Adrenal gland (tissue), 12 donors: ENCODE measurements around the gene GLA. TPM values are rescaled to one million over a fixed set of nuclear protein-coding genes. Genes with fewer than 3 reads are reported as not detected.

Experiments
- DNase-seq, 7 donors: peaks; one replicate each; pipeline ENCODE4 v3.0.0-alpha.2; 2019 to 2020
- H3K27ac ChIP-seq, 5 donors: fragments of 200-600 bp; sonication (generic) in 4 of 5; 1 replicate in 3 of 5; 2 replicates in 2 of 5; pipeline versions ENCODE4 v1.5.1 to v1.8.0; 2016 to 2020; ENCODE audit warnings: mild to moderate bottlenecking in 1 of 5
- H3K27me3 ChIP-seq: fragments of 200-600 bp; 2 replicates; pipeline ENCODE4 v1.8.0; 2021
- H3K36me3 ChIP-seq, 2 donors: fragments of 200-600 bp; replicated peaks in 1 of 2; 1 replicate in 1 of 2; 2 replicates in 1 of 2; pipeline versions ENCODE4 v1.5.1 to v1.8.0; 2018 to 2022
- H3K4me1 ChIP-seq, 2 donors: fragments of 200-600 bp; replicated peaks in 1 of 2; 1 replicate in 1 of 2; 2 replicates in 1 of 2; pipeline versions ENCODE4 v1.5.1 to v1.8.0; 2018 to 2021
- H3K4me3 ChIP-seq, 4 donors: fragments of 200-600 bp; sonication (generic) in 3 of 4; one replicate each; pipeline ENCODE4 v1.5.1; 2016 to 2018
- H3K9me3 ChIP-seq, 3 donors: fragments of 200-600 bp; sonication (generic) in 1 of 3; replicated peaks in 1 of 3; 1 replicate in 2 of 3; 2 replicates in 1 of 3; pipeline versions ENCODE4 v1.5.1 to v1.8.0; 2016 to 2021
- CTCF ChIP-seq, 6 experiments: fragments of 450-650 bp in 4 of 6; fragments of 200-600 bp in 2 of 6; sonication (generic) in 1 of 6; IDR thresholded peaks; 1 replicate in 5 of 6; 2 replicates in 1 of 6; pipeline versions ENCODE4 v1.5.1 to v1.8.0; 2016 to 2021; ENCODE audit warnings: antibody characterized with exemption in 6 of 6, mild to moderate bottlenecking in 2 of 6, moderate library complexity in 1 of 6
- POLR2A ChIP-seq, 2 donors: fragments of 450-650 bp; IDR thresholded peaks; one replicate each; pipeline ENCODE4 v1.6.1; 2017; ENCODE audit warnings: antibody characterized with exemption in 2 of 2, mild to moderate bottlenecking in 2 of 2, moderate library complexity in 1 of 2
- WGBS, 4 donors: extraction: QIAGEN DNeasy Blood & Tissue Kit in 2 of 4; methylation state at CpG; one replicate each; pipeline versions ENCODE4 v1.1.5 to v1.1.7; 2013 to 2017; 5-methylcytosine and 5-hydroxymethylcytosine counted together
- intact Hi-C, 2 donors: fragments of 100-400 bp; cut with DNase I; formaldehyde crosslinking; loops; one replicate each; pipeline versions ENCODE4 v1.14.1 to v1.15.0; 2022 to 2023
- polyA plus RNA-seq, 3 donors: library from polyadenylated mRNA; stranded (reverse); fragments of 200-250 nt in 2 of 3; fragments of 350-450 nt in 1 of 3; fragmentation: Illumina TruSeq in 1 of 3; extraction: RNeasy Lipid Tissue Mini Kit (QIAGEN cat#74804) in 1 of 3; gene quantifications; one replicate each; pipeline ENCODE4 v1.2.3, GENCODE V29; 2013 to 2014
- total RNA-seq, 9 donors: library from RNA; depleted of rRNA in 4 of 9; stranded (reverse); fragments of >200 nt in 4 of 9; fragments of 120-200 nt in 1 of 9; fragmentation: NEBNext Ultra II Directional in 1 of 9; extraction: Animal tissue kit (Norgen Biotek cat#: 25700) in 1 of 9; gene quantifications; one replicate each; pipeline versions ENCODE4 v1.1.0 to v1.2.4, GENCODE V29; 2013 to 2023
- donor health status: healthy with polysubstance abuse.
- donor health status: Bipolar disorder and iron deficiency.
- donor health status: DM: yes; HTN: yes; CAD: no.
- donor health status: DM: no; HTN: no; CAD: no.
- donor health status: DM: no; HTN: no; CAD: no.
- donor health status: DM: yes; HTN: yes; CAD: no.

GLA gene
- total and polyA plus RNA-seq, 12 donors, result 18.5 to 123 (median 47.8) TPM

DNA sequence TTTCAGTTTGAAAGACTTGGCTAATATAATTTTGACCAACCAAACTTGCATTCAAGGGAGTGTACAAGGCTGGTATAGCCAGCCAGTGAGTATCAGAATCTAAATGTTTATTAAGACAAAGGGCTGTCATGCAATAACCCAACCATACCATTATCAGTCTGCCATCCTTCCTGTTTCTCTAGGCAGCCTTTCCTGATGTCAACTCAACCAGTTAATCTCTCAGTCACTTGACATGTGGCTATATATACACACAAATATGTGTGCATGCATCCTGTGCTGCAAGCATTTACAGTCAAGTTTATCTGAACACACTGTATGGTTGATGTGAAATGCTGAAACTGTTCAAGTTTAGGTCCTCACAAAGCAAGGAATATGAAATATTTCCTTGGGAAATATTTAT lies 38.9 kb downstream of the GLA start:
- TF ChIP-seq POLR2A (IDR thresholded peaks at IDR 0.05), result no peak
- no peak for TF ChIP-seq CTCF (IDR thresholded peaks at IDR 0.05)
- DNase-seq, result no peak
- Histone ChIP-seq H3K4me1 (no peaks in the 10 kb centered on the region), H3K36me3 (no peaks in the 10 kb centered on the region), H3K27me3 (peaks cover 27% of the 10 kb centered on the region), H3K9me3 (no peaks in the 10 kb centered on the region), H3K27ac (no peak overlapping the region), H3K4me3 (no peak overlapping the region)
- intact Hi-C loops, result no loop called here

DNA sequence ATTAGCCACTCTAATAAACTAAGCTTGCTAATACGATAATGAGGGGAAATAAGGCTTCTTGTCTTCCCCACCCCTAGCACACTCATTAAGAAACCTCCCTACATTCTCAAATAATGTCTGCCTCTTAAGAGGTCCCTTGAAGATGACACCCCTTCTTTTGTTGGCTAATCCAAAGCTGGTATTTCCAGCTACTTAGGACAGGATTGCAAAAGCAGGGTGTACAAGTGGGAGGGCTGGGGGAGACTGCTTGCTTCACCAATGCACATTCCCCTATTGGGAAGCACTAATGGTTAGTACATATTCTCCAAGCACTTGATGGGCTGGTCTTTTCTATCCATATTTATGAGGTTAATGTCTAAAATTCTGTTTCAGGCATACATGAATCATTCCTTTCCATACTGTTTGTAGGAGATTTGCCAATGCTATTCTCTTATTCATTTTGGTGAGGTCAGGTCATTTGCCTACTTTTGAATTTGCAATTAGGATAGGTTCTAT lies 42.4 kb downstream of the GLA start:
- peaks cover 18% of the 10 kb centered on the region for H3K27me3 ChIP-seq
- no peaks in the 10 kb centered on the region for H3K4me1 ChIP-seq
- DNase-seq, result no peak
- intact Hi-C loops, result no loop called here
- H3K9me3 ChIP-seq, result no peaks in the 10 kb centered on the region
- TF ChIP-seq POLR2A (IDR thresholded peaks at IDR 0.05) (no peak), CTCF (IDR thresholded peaks at IDR 0.05) (no peak)
- H3K36me3 ChIP-seq, result no peaks in the 10 kb centered on the region
- H3K4me3 ChIP-seq, result no peak overlapping the region
- no peak overlapping the region for H3K27ac ChIP-seq
- 80 to 89% (median 85%) methylated on average over 1 of the region's 1 CpG for WGBS, 4 donors

DNA sequence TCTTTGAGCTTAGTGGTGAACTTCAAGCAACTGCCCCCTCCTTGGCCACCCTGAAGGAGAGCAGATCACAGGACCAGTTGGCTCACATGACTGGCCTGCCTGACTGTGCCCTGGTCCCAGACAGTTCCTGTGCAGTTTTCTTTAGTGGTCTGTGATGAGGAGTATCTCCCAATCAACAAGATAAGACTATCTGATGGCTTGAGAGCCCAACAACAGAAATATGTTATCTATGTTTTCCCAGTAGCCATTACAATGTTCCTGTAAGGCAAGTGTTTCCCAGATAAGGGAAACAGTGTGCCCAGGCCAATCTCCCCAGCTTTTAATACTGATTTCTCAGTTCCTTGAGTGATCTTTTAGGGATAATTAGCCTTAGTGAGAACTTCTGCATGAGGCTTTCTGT lies 45.0 kb downstream of the GLA start:
- intact Hi-C loops, result no loop called here
- H3K4me1 ChIP-seq, result no peaks in the 10 kb centered on the region
- TF ChIP-seq CTCF (IDR thresholded peaks at IDR 0.05) (no peak), POLR2A (IDR thresholded peaks at IDR 0.05) (no peak)

GRCh38 chrX:101362116-101362515 lies 45.6 kb downstream of the GLA start:
- Histone ChIP-seq H3K4me3 (no peak overlapping the region), H3K27me3 (peaks cover 3% of the 10 kb centered on the region), H3K36me3 (no peaks in the 10 kb centered on the region), H3K27ac (no peak overlapping the region), H3K4me1 (no peaks in the 10 kb centered on the region), H3K9me3 (no peaks in the 10 kb centered on the region)
- intact Hi-C loops, result no loop called here
- TF ChIP-seq CTCF (IDR thresholded peaks at IDR 0.05), result no peak
- no peak for TF ChIP-seq POLR2A (IDR thresholded peaks at IDR 0.05)
- WGBS, 4 donors, result 67 to 75% (median 73%) methylated on average over 3 of the region's 3 CpGs
- no peak for DNase-seq

More for the DNA sequence above, 45.0 kb downstream of the GLA start:
- Histone ChIP-seq H3K9me3 (no peaks in the 10 kb centered on the region), H3K27ac (no peak overlapping the region), H3K4me3 (no peak overlapping the region), H3K36me3 (no peaks in the 10 kb centered on the region), H3K27me3 (peaks cover 3% of the 10 kb centered on the region)
- no peak for DNase-seq
